Measurements from ENCODE around the gene NCS1.

- TF ChIP-seq HCFC1 (IDR thresholded peaks at IDR 0.05; ENCODE audit: low read depth, low read length), result no peak
- TF ChIP-seq YY1 (IDR thresholded peaks at IDR 0.05; ENCODE audit: borderline replicate concordance in 1 of 3, control insufficient read depth in 1 of 3, extremely low read depth in 1 of 3, insufficient read depth in 3 of 3, insufficient read length in 1 of 3, insufficient replicate concordance in 2 of 3, low read depth in 1 of 3, low read length in 2 of 3), result no peak
- TF ChIP-seq, protein P1, sequence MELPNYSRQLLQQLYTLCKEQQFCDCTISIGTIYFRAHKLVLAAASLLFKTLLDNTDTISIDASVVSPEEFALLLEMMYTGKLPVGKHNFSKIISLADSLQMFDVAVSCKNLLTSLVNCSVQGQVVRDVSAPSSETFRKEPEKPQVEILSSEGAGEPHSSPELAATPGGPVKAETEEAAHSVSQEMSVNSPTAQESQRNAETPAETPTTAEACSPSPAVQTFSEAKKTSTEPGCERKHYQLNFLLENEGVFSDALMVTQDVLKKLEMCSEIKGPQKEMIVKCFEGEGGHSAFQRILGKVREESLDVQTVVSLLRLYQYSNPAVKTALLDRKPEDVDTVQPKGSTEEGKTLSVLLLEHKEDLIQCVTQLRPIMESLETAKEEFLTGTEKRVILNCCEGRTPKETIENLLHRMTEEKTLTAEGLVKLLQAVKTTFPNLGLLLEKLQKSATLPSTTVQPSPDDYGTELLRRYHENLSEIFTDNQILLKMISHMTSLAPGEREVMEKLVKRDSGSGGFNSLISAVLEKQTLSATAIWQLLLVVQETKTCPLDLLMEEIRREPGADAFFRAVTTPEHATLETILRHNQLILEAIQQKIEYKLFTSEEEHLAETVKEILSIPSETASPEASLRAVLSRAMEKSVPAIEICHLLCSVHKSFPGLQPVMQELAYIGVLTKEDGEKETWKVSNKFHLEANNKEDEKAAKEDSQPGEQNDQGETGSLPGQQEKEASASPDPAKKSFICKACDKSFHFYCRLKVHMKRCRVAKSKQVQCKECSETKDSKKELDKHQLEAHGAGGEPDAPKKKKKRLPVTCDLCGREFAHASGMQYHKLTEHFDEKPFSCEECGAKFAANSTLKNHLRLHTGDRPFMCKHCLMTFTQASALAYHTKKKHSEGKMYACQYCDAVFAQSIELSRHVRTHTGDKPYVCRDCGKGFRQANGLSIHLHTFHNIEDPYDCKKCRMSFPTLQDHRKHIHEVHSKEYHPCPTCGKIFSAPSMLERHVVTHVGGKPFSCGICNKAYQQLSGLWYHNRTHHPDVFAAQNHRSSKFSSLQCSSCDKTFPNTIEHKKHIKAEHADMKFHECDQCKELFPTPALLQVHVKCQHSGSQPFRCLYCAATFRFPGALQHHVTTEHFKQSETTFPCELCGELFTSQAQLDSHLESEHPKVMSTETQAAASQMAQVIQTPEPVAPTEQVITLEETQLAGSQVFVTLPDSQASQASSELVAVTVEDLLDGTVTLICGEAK (IDR thresholded peaks at IDR 0.05), result no peak
- TF ChIP-seq, protein P1 (CRISPR knock-in tag; IDR thresholded peaks at IDR 0.05), result no peak
These were observed 67.6 kb downstream of the NCS1 start for GRCh38 chr9:130239741-130240241.

Measured in K562 (cell line).